Retinal pigment epithelial cell (primary cell): ENCODE data around the gene ERBIN.
A peak's percentile ranks its signal among the peaks of the same experiment; 100 is the strongest.

ENCODE experiments used
- DNase-seq: peaks from one replicate; pipeline ENCODE4 v3.0.0-alpha.2; 2010; ENCODE audit warnings: low read depth
- H3K4me3 ChIP-seq: 2 replicates; pipeline ENCODE4 v1.5.1; 2011; ENCODE audit warnings: mild to moderate bottlenecking, low read length, control low read depth, moderate library complexity
- TF ChIP-seq, protein P1 (sequence below): conservative IDR thresholded peaks from 2 replicates; pipeline ENCODE4 v1.5.1; 2011; ENCODE audit warnings: low read depth, low read length, control low read depth, inconsistent platforms

ERBIN gene

DNA sequence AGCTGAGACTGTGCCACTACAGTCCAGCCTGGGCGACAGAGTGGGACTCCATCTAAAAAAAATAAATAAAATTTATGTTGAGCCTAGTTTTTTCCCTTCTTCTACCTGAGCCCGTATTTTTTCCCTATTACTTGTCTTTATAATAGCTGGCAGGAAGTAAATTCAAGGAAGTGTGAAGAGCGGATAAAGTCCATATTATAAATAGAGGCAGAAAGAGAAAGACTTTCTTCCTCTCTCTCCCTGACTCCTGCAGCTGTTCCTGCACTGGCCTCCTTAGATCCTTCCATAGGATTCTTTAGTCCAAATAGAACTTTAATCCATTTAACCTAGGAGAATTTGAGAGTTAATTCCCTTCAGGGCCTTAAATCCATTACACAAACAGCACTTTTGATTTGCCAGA is 10.3 kb upstream of the ERBIN start:
- no peak for DNase-seq
- H3K4me3 ChIP-seq = no peak overlapping the region
- TF ChIP-seq, protein P1, sequence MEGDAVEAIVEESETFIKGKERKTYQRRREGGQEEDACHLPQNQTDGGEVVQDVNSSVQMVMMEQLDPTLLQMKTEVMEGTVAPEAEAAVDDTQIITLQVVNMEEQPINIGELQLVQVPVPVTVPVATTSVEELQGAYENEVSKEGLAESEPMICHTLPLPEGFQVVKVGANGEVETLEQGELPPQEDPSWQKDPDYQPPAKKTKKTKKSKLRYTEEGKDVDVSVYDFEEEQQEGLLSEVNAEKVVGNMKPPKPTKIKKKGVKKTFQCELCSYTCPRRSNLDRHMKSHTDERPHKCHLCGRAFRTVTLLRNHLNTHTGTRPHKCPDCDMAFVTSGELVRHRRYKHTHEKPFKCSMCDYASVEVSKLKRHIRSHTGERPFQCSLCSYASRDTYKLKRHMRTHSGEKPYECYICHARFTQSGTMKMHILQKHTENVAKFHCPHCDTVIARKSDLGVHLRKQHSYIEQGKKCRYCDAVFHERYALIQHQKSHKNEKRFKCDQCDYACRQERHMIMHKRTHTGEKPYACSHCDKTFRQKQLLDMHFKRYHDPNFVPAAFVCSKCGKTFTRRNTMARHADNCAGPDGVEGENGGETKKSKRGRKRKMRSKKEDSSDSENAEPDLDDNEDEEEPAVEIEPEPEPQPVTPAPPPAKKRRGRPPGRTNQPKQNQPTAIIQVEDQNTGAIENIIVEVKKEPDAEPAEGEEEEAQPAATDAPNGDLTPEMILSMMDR = no peak

DNA sequence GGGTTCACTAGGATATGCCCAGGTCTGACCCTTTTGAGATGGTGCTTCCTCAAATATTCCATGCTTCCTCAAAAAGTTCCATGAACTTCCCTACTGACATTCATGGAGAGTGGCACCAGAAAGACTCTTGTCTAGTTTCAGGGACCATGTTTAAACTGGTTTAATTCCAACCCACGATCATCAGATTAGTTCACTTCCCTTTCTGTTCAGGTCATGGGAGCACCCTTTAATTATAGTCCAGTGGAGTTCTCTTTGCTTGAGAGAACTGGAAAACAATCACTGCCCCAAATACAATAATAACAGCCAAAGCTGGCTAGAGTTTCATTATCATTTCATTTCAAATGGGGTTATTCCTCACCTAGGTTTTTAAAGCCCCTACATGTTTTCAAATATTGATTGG is 9.7 kb upstream of the ERBIN start:
- TF ChIP-seq, protein P1 = no peak
- H3K4me3 ChIP-seq = no peak overlapping the region
- DNase-seq = no peak

DNA sequence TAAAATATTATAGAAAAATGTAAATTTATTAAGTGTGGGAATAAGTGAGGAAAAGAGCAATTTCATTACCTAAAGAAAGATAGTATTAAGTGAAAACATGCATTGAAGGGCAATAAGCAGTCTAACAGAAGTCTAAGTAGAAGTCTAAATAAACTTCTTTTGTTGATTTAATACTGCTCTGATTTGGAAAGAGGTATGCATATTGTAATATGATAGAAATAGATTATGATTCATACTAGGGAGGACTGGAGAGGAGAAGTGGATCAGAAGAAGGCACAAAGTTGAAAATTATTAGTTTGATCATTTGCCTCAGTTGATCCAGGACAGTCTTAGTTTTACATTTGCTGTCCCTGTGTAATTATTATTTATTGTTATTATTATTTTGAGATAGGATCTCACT is 6.6 kb upstream of the ERBIN start:
- DNase-seq = no peak
- no peak overlapping the region for H3K4me3 ChIP-seq
- TF ChIP-seq, protein P1 = no peak

DNA sequence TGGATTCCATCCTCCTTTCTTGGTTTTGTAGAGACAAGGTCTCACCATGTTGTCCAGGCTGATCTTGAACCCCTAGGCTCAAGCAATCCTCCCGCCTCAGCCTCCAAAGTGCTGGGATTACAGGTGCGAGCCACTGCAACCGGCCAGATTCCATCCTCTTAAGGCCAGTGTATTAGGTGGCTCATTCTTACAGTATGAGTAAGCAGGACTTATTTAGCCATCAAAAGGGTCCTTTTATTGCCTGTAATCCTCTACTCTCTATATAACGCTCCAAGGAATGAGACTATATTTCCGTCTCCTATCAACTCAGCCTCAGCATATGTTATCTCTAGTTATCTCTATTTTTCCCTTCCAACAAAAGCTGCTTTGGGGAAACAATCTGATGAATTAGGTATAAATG is 3.0 kb upstream of the ERBIN start:
- TF ChIP-seq, protein P1 = no peak

DNA sequence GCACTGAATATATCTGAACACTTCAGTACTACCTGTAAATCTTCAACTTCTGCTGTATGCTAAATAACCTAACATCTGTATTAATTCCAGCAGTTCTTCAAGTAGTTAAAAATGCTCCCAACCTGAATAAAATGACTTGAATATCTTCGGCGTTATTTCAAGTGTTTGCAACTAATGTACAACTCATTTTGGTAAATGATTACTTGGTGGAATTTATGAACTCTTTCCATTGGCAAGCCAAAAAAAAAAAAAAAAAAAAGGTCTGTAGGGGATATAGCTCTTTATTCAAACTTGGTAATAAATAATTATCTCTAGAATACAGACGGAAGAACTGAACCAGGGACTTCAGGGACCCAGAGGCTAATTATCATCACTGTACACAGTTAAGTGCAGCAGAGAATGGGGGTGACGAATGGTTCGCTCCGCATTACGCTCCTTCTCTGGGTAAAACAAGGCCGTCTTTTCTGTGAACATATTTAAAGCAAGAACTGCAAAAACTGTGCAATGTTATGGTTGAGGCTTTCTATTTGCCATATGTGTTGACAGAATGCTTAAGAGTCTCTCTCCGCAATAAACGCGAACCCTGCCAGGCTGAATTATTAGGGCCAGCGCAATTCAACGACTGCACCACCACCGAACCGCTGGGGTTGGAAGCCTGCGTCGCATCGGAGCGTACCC is 1.9 kb upstream of the ERBIN start:
- DNase-seq = no peak
- TF ChIP-seq, protein P1 = no peak

More for the DNA sequence above, 3.0 kb upstream of the ERBIN start:
- H3K4me3 ChIP-seq = no peak overlapping the region
- DNase-seq = no peak

DNA sequence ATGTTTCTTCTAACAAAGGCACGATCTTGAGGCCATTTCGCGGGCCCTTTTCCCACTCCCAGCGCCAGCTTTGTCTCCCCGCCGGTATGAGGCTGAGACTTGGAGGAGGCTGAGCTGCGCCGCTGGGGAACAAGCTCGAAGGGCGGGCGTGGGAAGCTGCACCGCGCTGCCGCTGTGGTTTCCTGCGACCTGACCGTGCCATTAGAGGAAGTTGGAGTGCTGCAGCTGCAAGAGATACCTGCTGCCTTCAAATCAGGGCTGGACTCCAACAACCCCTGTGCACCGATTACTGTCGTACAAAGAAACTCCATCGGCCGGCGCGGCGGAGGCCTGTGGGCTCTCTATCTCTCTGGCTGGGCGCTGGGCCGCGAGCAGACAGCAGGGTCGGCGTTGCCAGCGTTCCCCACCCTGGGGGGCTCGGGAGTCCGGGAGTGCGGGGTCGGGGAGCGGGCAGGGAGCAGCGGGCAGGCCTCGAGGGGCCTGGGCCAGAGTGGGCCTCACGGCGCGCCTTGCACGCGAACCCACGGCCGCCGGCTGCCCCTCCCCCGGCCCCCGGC is 1.3 kb upstream of the ERBIN start:
- TF ChIP-seq, protein P1 = no peak
- peak overlapping the region; percentile 59 for H3K4me3 ChIP-seq
- DNase-seq = no peak

More for the DNA sequence above, 1.9 kb upstream of the ERBIN start:
- H3K4me3 ChIP-seq = peak overlapping the region; percentile 59
